ENCODE results near the gene ERG28. TPM values are rescaled to one million over a fixed set of nuclear protein-coding genes. Genes with fewer than 3 reads are reported as not detected.
"Not testable (repeated sequence)": the region's sequence is repeated elsewhere in the genome, so short reads cannot be mapped to it uniquely, and the experiment has no call there.

The ERG28 gene, protein sequence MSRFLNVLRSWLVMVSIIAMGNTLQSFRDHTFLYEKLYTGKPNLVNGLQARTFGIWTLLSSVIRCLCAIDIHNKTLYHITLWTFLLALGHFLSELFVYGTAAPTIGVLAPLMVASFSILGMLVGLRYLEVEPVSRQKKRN
- 1 to 10 TPM; 8.4 to 9.0 TPM for total RNA-seq
- 15.6 to 33.1 reads per million in 2 donors for total RNA-seq

DNA sequence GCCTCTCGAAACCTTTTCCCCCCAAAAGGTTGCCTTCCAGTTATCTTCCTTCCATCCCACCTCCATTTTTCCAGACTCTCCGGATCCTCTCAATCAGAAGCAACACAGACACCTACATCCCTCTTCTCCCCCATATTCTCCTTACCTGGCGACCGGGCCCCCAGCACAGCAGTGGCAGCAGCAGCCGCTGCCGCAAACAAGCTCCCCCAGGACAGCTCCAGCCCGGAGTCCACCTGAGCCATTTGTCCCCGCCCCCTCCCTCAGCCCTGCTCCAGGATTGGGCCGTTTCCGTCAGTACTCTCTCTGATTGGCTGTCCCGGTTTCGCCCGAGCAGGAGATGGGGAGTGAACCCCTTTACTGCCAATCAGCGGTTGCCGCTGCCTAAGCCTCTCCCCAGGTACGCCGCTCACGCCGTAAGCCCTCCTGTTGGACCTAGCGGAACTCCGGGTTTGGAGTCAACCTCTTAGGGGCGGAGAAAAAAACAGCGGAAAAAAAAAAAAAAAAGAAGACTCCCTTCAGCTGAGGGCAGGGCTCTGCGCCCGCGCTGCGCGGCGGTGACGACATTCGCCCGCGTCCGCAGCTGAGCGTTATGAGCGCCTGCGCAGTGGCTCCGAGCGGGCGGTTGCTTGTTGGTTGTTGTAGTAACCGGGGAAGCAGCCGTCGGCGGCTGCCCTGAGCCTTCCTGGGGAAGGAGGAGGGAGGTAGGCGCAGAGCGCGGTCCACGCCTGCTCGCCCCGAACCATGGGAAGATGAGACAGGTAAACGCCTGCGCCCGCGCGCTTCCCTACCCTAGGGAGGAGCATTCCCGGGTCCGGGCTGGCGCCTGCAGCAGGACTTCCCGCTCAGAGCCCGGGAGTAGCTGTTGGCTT is at the start of gene ERG28, which contains the start of gene TTLL5:
TSS of gene ERG28 (minus strand) at position 247 of the 869 bp plus-strand sequence. CDS start 3,374 bp downstream, outside the sequence.
TSS of gene TTLL5 (plus strand) at position 617 of the 869 bp plus-strand sequence. CDS start 1,904 bp downstream, outside the sequence.
- Mint-ChIP-seq H3K27ac (peak within 1 kb of the TSS; percentile 99), H3K27me3 (no peaks in the 10 kb centered on the region), H3K4me3 (peak within 1 kb of the TSS; percentile 100), H3K36me3 (ENCODE audit: low read depth) (peaks cover 2% of the 10 kb centered on the region), H3K4me1 (peaks cover 14% of the 10 kb centered on the region)
- DNase-seq (peak; percentile 94 to 96 (median 96)), ATAC-seq (peak; percentile 95)
- no peaks in the 10 kb centered on the region for H3K9me3 ChIP-seq (ENCODE audit: control insufficient read depth, low read length, poor library complexity, severe bottlenecking)

DNA sequence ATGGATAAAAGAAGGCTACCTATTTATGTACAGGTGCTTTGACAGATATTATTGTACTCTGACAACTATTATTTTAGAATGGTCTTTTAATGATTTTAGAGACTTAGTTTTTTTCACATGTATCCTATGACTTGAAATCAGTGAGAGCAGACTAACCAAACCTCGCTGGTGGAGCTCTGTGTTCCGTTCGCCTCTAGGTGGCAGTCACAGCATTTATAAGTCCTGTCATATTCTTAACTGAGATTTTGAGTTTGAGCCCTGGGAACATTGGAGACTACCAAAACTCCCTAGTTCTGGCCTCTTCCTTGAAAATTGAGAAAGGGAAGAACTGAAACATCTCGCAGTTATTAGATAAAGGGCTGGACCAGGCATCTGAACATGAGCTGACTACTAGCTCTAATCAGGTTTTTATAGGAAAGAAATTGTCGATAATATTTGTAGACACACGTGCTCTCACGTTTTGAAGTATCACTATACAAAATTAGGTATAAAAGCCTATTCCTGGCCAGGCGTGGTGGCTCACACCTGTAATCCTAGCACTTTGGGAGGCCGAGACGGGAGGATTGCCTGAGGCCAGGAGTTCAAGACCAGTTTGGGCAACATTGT is 48.6 kb upstream of the ERG28 start:
- H3K27me3 Mint-ChIP-seq, result no peaks in the 10 kb centered on the region
- peak; percentile 13 to 45 (median 28) for DNase-seq
- H3K27ac Mint-ChIP-seq, result no peak overlapping the region
- no peaks in the 10 kb centered on the region for H3K9me3 ChIP-seq (ENCODE audit: control insufficient read depth, low read length, poor library complexity, severe bottlenecking)
- peaks cover 2% of the 10 kb centered on the region for H3K4me1 Mint-ChIP-seq
- no peak overlapping the region for H3K4me3 Mint-ChIP-seq
- H3K36me3 Mint-ChIP-seq (ENCODE audit: low read depth), result peaks cover 6% of the 10 kb centered on the region
- peak; percentile 85 for ATAC-seq

DNA sequence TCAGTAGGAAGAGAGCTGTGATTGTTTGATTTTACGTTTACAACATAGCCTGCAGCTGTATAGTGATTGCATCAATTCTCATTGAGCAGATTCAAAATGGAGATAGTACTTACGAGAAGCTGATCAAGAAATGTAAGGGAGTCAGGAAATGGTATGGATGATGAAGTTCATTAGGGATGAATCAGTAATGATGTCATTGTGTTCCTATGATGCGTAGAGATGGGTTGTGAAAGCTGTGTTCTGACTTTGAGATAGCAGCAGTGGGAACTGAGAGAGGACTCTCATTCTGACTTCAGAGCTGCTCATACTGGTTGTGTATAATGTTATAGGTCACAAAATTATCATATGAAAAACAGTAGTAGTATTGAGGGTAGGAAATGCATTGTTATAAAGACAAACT is 44.3 kb upstream of the ERG28 start:
- Mint-ChIP-seq H3K4me1 (peaks cover 6% of the 10 kb centered on the region), H3K27ac (no peak overlapping the region), H3K27me3 (no peaks in the 10 kb centered on the region), H3K36me3 (ENCODE audit: low read depth) (peaks cover 15% of the 10 kb centered on the region), H3K4me3 (no peak overlapping the region)
- no peak for ATAC-seq
- H3K9me3 ChIP-seq (ENCODE audit: control insufficient read depth, low read length, poor library complexity, severe bottlenecking), result no peaks in the 10 kb centered on the region
- DNase-seq, result no peak

DNA sequence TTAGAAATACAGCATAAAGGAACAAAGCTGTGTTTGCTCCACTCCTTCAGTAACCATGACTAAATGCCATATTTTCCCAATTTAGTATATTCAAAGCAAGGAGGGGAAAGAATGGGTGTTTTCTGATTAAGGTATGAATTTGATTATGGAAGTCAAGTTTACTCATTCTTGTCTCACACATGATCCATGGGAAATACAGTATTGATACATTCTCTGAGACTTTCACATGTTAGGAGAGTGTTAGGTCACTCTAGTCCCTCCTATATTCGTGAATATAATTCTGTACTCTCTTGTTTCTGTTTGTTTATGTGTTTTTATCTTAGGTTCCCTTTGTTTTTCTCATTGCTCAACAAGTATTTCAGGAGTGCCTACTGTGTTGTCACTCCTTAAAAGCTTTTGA is 42.8 kb upstream of the ERG28 start:
- Mint-ChIP-seq H3K4me3 (no peak overlapping the region), H3K4me1 (peaks cover 6% of the 10 kb centered on the region), H3K27ac (no peak overlapping the region), H3K27me3 (no peaks in the 10 kb centered on the region), H3K36me3 (ENCODE audit: low read depth) (peaks cover 18% of the 10 kb centered on the region)
- no peaks in the 10 kb centered on the region for H3K9me3 ChIP-seq (ENCODE audit: control insufficient read depth, low read length, poor library complexity, severe bottlenecking)
- DNase-seq (no peak), ATAC-seq (no peak)

DNA sequence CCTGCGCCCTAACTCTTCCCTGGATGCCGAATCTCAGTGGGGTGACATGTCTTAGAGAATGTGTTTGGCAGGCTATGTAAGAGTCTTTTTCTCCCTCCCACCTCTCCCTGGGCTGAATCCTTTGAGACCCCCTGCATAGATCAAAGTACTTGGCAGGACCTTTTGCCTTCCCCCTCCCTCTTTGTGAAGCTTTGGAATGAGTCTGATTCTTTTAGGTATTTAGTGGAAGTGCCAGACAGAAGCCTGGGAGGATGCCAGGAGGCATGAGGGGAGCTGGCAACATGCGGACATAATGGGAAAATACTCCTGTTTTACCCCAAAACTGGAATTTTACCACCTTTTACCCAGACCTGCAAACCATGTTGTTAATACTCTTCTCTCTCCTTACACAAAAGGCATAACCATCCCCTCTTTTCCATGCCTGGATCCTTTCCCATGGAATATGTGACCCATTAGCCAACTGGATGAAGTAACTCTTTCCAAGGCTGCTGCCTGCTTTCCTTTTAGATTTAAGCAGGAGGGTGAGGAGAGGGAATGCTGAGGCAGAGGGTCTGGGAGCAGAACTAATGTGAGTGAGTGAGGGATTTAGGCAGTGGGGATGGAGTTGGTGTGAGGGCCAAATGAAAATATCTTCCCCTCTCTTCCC is 42.1 kb upstream of the ERG28 start:
- DNase-seq (no peak), ATAC-seq (no peak)
- no peak overlapping the region for H3K27ac Mint-ChIP-seq
- H3K36me3 Mint-ChIP-seq (ENCODE audit: low read depth), result peaks cover 16% of the 10 kb centered on the region
- H3K4me3 Mint-ChIP-seq, result no peak overlapping the region
- peaks cover 6% of the 10 kb centered on the region for H3K4me1 Mint-ChIP-seq
- H3K27me3 Mint-ChIP-seq, result no peaks in the 10 kb centered on the region
- H3K9me3 ChIP-seq (ENCODE audit: control insufficient read depth, low read length, poor library complexity, severe bottlenecking), result no peaks in the 10 kb centered on the region

DNA sequence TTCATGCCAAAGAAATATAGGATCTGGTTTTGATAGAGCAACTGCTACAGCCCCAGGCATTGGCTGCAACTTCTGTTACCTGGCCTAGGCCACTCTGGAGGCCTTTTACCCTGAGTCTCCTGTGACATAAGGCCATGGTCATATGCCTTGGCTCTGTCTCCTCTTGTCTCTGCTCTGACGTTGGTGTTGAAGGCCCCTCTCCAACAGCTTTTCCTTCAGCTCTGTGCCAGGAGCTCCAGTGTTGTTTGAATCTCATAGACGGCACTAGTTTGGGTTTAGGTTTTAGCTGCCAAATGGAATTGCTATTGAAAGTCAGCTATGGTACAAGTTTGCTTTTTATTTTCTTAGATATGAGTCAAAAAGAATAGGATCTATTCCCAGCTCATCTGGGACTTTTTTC is 41.4 kb upstream of the ERG28 start:
- Mint-ChIP-seq H3K36me3 (ENCODE audit: low read depth) (peaks cover 16% of the 10 kb centered on the region), H3K4me3 (no peak overlapping the region), H3K27me3 (no peaks in the 10 kb centered on the region), H3K4me1 (peaks cover 6% of the 10 kb centered on the region), H3K27ac (no peak overlapping the region)
- no peak for ATAC-seq
- no peak for DNase-seq
- H3K9me3 ChIP-seq (ENCODE audit: control insufficient read depth, low read length, poor library complexity, severe bottlenecking), result no peaks in the 10 kb centered on the region

DNA sequence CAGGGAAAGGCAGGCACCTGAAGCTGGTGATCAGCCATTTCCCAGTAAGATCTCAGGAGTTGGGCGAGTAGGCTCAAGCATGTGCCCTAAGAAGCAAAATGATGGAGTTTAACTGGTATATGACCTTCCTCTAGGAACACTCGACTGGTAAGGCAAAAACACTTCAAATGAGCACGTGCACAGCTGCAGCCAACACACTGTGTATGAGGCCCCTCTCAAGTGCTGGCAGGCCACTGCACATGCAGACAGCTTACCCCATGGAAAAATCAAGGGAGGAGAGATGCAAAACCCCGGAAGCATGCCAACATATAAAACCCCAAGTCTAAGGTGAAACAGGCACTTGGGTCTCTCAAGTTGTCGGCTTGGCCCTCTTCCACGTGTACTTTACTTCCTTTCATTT is 39.6 kb upstream of the ERG28 start:
- Mint-ChIP-seq H3K36me3 (ENCODE audit: low read depth) (peaks cover 14% of the 10 kb centered on the region), H3K4me1 (peaks cover 6% of the 10 kb centered on the region), H3K27ac (no peak overlapping the region), H3K27me3 (no peaks in the 10 kb centered on the region), H3K4me3 (no peak overlapping the region)
- no peaks in the 10 kb centered on the region for H3K9me3 ChIP-seq (ENCODE audit: control insufficient read depth, low read length, poor library complexity, severe bottlenecking)
- DNase-seq (no peak), ATAC-seq (no peak)

DNA sequence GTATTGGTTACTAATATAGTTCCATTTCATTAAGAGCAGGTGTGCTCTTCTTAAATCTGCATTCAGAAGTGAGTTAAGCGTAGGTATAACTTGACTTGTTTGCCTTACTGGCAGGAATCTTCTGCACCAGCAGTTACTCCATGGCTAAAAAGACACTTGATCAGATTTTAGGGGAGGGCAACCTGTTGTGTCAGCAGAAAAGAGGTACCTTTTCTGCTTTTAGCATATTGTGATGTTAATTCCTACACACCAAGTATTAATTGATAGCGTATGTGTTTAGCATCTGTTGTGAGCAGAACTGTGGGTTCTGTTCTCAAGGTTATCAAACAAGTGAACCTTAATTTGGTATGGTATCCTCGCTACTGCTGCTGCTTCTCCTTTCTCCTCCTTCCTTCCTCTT is 38.7 kb upstream of the ERG28 start:
- Mint-ChIP-seq H3K27me3 (no peaks in the 10 kb centered on the region), H3K4me1 (peaks cover 3% of the 10 kb centered on the region), H3K36me3 (ENCODE audit: low read depth) (peaks cover 14% of the 10 kb centered on the region), H3K27ac (no peak overlapping the region), H3K4me3 (no peak overlapping the region)
- H3K9me3 ChIP-seq (ENCODE audit: control insufficient read depth, low read length, poor library complexity, severe bottlenecking), result no peaks in the 10 kb centered on the region
- DNase-seq, result no peak
- no peak for ATAC-seq

DNA sequence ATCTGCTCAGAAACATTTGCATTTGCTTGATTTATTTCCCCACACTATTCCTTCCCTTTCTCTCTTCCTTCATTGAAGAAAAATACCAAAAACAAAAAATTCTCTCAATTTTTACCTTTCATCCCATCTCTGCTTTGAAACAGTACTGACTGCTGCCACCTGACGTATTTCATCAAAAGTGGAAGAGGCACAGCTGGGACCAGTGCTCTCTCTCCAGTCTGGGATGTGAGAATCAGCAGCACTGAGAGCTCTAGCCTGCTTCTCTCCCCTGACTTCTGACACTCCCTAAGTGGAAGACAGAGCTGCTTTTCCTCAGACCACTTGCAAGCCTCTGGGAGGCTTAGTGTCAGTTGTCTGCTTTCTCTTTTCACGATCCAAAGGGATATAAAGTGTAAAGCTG is 37.2 kb upstream of the ERG28 start:
- Mint-ChIP-seq H3K4me3 (no peak overlapping the region), H3K27me3 (no peaks in the 10 kb centered on the region), H3K27ac (no peak overlapping the region), H3K4me1 (peaks cover 3% of the 10 kb centered on the region), H3K36me3 (ENCODE audit: low read depth) (peaks cover 17% of the 10 kb centered on the region)
- ATAC-seq (no peak), DNase-seq (no peak)
- H3K9me3 ChIP-seq (ENCODE audit: control insufficient read depth, low read length, poor library complexity, severe bottlenecking), result no peaks in the 10 kb centered on the region

DNA sequence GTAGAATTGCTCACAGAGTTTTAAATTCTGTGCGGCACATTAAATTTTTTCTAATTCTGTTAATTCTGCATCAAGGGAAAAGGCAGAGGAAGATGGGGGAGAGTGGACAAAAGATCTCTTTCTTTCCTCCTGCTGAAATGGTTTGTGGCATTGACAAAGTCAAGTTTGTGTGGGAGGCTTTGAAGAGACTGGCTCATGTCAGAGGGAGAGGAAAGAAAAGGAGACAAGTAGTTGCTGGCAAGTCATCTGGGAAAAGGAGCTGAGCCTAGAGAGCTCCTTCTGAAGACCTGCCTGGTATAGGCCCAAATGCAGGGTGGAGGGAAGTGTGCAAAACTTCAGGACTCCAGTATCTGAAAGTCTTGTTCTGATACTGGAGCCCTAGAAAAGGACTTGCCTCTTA is 36.7 kb upstream of the ERG28 start:
- ATAC-seq, result no peak
- Mint-ChIP-seq H3K27ac (no peak overlapping the region), H3K4me1 (peaks cover 3% of the 10 kb centered on the region), H3K36me3 (ENCODE audit: low read depth) (peaks cover 17% of the 10 kb centered on the region), H3K4me3 (no peak overlapping the region), H3K27me3 (no peaks in the 10 kb centered on the region)
- DNase-seq, result no peak
- no peaks in the 10 kb centered on the region for H3K9me3 ChIP-seq (ENCODE audit: control insufficient read depth, low read length, poor library complexity, severe bottlenecking)

DNA sequence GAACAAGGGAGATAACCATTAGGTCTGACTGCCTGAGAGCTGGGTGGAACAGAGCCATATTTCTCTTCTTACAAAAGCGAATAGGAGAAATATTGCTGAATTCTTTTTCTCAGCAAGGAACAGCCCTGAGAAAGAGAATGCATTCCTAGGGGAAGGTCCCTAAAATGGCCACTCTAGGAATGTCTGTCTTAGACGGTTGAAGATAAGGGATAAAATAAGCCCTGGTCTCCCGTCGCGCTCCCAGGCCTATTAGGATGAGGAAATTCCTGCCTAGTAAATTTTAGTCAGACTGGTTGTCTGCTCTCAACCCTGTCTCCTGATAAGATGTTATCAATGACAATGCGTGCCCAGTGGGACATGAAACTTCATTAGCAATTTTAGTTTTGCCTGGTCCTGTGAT is 34.3 kb upstream of the ERG28 start:
- not testable (repeated sequence) for H3K4me3 Mint-ChIP-seq; H3K9me3 ChIP-seq (ENCODE audit: control insufficient read depth, low read length, poor library complexity, severe bottlenecking); H3K36me3 Mint-ChIP-seq (ENCODE audit: low read depth); ATAC-seq; H3K27me3 Mint-ChIP-seq; DNase-seq; H3K4me1 Mint-ChIP-seq; H3K27ac Mint-ChIP-seq

DNA sequence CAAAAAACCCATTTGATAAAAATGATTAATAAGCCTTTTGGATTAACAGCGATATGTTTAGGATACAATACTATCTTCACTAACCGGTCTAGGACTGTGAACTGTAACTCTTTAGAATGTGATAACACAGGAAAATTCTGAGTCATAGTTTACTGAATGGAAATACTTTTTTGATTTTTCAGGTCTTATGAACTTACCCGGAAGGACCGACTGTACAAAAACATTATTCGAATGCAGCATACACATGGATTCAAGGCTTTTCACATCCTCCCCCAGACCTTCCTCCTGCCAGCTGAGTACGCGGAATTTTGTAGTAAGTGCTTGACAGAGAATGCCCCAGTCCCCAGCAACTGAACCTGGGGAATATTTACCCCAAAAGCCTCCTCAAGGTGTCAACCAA is 29.3 kb upstream of the ERG28 start:
- no peak for DNase-seq
- Mint-ChIP-seq H3K27ac (no peak overlapping the region), H3K27me3 (no peaks in the 10 kb centered on the region), H3K4me1 (no peaks in the 10 kb centered on the region), H3K36me3 (ENCODE audit: low read depth) (peaks cover 3% of the 10 kb centered on the region), H3K4me3 (no peak overlapping the region)
- ATAC-seq, result no peak
- no peaks in the 10 kb centered on the region for H3K9me3 ChIP-seq (ENCODE audit: control insufficient read depth, low read length, poor library complexity, severe bottlenecking)

DNA sequence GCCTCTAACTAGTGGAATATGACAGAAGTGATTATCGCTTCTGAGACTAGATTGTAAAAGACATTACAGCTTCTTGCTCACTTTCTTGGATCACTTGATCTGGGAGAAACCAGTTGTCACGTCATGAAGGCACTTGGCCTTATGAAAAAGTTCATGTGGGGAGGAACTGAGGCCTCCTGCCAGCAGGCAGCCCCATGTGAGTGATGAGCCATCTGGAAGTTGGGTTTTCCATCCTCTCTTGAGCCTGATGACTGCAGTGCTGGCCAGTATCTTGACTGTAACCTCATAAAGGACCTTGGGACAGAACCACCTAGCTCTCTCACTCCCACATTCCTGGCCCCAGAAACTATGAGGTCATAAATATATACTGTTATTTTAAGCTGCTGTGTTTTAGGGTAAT is 28.3 kb upstream of the ERG28 start:
- no peaks in the 10 kb centered on the region for H3K9me3 ChIP-seq (ENCODE audit: control insufficient read depth, low read length, poor library complexity, severe bottlenecking)
- Mint-ChIP-seq H3K27me3 (no peaks in the 10 kb centered on the region), H3K4me3 (no peak overlapping the region), H3K27ac (no peak overlapping the region), H3K4me1 (no peaks in the 10 kb centered on the region), H3K36me3 (ENCODE audit: low read depth) (peaks cover 4% of the 10 kb centered on the region)
- DNase-seq (no peak), ATAC-seq (no peak)
